ENCODE measurements around the gene PCIF1. TPM values are rescaled to one million over a fixed set of nuclear protein-coding genes. Genes with fewer than 3 reads are reported as not detected.
A peak's percentile ranks its signal among the peaks of the same experiment; 100 is the strongest.

The PCIF1 gene
- 10 to 100 TPM; 10.4 to 36.8 (median 16.4) TPM for total RNA-seq

- peak within 1 kb of the TSS; percentile 100 for H3K27ac ChIP-seq
- WGBS, 2 donors: 0% methylated on average over 7 to 21 of the region's 102 CpGs
- no peaks in the 10 kb centered on the region for H3K9me3 ChIP-seq
- peak; percentile 81 for DNase-seq
- H3K27me3 ChIP-seq: no peaks in the 10 kb centered on the region
- peaks cover 17 to 40% (median 23%) of the 10 kb centered on the region in 3 donors for H3K36me3 ChIP-seq
- peak within 1 kb of the TSS; percentile 91 to 99 (median 97) for H3K4me3 ChIP-seq
- H3K4me1 ChIP-seq: peaks cover 16 to 53% (median 16%) of the 10 kb centered on the region in 3 donors
- TF ChIP-seq CTCF (IDR thresholded peaks at IDR 0.05) (peak in 1 of 6 experiments; percentile 10), POLR2A (IDR thresholded peaks at IDR 0.05) (peak in 3 of 4 donors; percentile 53 to 99 (median 96))
- intact Hi-C loops (cut with DNase I): no loop called here
Observed at GRCh38 chr20:45934586-45935415, at the start of gene PCIF1. PCIF1 (plus strand) TSS chr20:45934683; CDS start chr20:45939000, 4,317 bp downstream.

GRCh38 chr20:45886590-45887345 lies 47.7 kb upstream of the PCIF1 start:
- H3K4me1 ChIP-seq: peaks cover 16 to 51% (median 17%) of the 10 kb centered on the region in 3 donors
- 77 to 85% methylated on average over 6 to 7 of the region's 19 CpGs for WGBS, 2 donors
- no peak overlapping the region for H3K4me3 ChIP-seq
- no peak overlapping the region for H3K27ac ChIP-seq
- peaks cover 6 to 60% (median 11%) of the 10 kb centered on the region in 3 donors for H3K36me3 ChIP-seq
- H3K27me3 ChIP-seq: no peaks in the 10 kb centered on the region
- TF ChIP-seq CTCF (IDR thresholded peaks at IDR 0.05) (no peak), POLR2A (IDR thresholded peaks at IDR 0.05) (no peak)
- intact Hi-C loops (cut with DNase I): no loop called here
- no peaks in the 10 kb centered on the region for H3K9me3 ChIP-seq
- no peak for DNase-seq

- WGBS, 2 donors: 90 to 92% methylated on average over 6 to 7 of the region's 8 CpGs
Observed at GRCh38 chr20:45887346-45887715, 47.2 kb upstream of the PCIF1 start, which contains the start of gene SPATA25. SPATA25 (minus strand) TSS chr20:45887622; CDS start chr20:45887590, 32 bp downstream.

GRCh38 chr20:45888681-45889080 lies 45.8 kb upstream of the PCIF1 start:
- WGBS, 2 donors: 100% methylated on average over 2 of the region's 3 CpGs; no CpG with 5 or more reads in 1 of the 2 donors
- no peak overlapping the region for H3K27ac ChIP-seq
- H3K4me1 ChIP-seq: peaks cover 23 to 65% (median 28%) of the 10 kb centered on the region in 3 donors
- no peaks in the 10 kb centered on the region for H3K27me3 ChIP-seq
- H3K9me3 ChIP-seq: no peaks in the 10 kb centered on the region
- intact Hi-C loops (cut with DNase I): no loop called here
- peaks cover 1 to 63% (median 5%) of the 10 kb centered on the region in 3 donors for H3K36me3 ChIP-seq
- no peak for DNase-seq
- no peak overlapping the region for H3K4me3 ChIP-seq
- TF ChIP-seq POLR2A (IDR thresholded peaks at IDR 0.05) (no peak), CTCF (IDR thresholded peaks at IDR 0.05) (no peak)

More at GRCh38 chr20:45887346-45887715, 47.2 kb upstream of the PCIF1 start, which contains the start of gene SPATA25:
- H3K27ac ChIP-seq: no peak within 1 kb of the TSS
- peaks cover 6 to 60% (median 11%) of the 10 kb centered on the region in 3 donors for H3K36me3 ChIP-seq
- H3K4me1 ChIP-seq: peaks cover 17 to 52% (median 22%) of the 10 kb centered on the region in 3 donors
- DNase-seq: no peak
- TF ChIP-seq POLR2A (IDR thresholded peaks at IDR 0.05) (no peak), CTCF (IDR thresholded peaks at IDR 0.05) (no peak)
- intact Hi-C loops (cut with DNase I): no loop called here
- H3K27me3 ChIP-seq: no peaks in the 10 kb centered on the region
- no peak within 1 kb of the TSS for H3K4me3 ChIP-seq
- H3K9me3 ChIP-seq: no peaks in the 10 kb centered on the region
